ENCODE results near the gene GSTP1. TPM values are rescaled to one million over a fixed set of nuclear protein-coding genes. Genes with fewer than 3 reads are reported as not detected.
A peak's percentile ranks its signal among the peaks of the same experiment; 100 is the strongest.

The GSTP1 gene
- total RNA-seq, 4 donors from 2014 or later, result 410 to 885 (median 651) TPM

GRCh38 chr11:67632175-67632981 is 48.8 kb downstream of the GSTP1 start:
- Histone ChIP-seq H3K4me1 (peaks cover 0 to 5% of the 10 kb centered on the region in 2 donors), H3K36me3 (no peaks in the 10 kb centered on the region), H3K27me3 (no peaks in the 10 kb centered on the region), H3K9me3 (no peaks in the 10 kb centered on the region), H3K4me3 (no peak overlapping the region), H3K27ac (no peak overlapping the region)
- no peak for TF ChIP-seq CTCF (IDR thresholded peaks at IDR 0.05)
- TF ChIP-seq POLR2A (IDR thresholded peaks at IDR 0.05), result no peak
- intact Hi-C loops (cut with DNase I; ENCODE audit: low total_unique reads), result no loop called here
- peak in 1 of 2 donors; percentile 18 for DNase-seq

- H3K9me3 ChIP-seq, result no peaks in the 10 kb centered on the region
- H3K4me3 ChIP-seq, result no peak overlapping the region
- H3K27ac ChIP-seq, result no peak overlapping the region
- TF ChIP-seq CTCF (IDR thresholded peaks at IDR 0.05) (no peak), POLR2A (IDR thresholded peaks at IDR 0.05) (no peak)
- H3K36me3 ChIP-seq, result no peaks in the 10 kb centered on the region
- peak in 1 of 2 donors; percentile 13 for DNase-seq
- intact Hi-C loops (cut with DNase I; ENCODE audit: low total_unique reads), result no loop called here
- H3K4me1 ChIP-seq, result peaks cover 0 to 5% of the 10 kb centered on the region in 2 donors
- H3K27me3 ChIP-seq, result no peaks in the 10 kb centered on the region
Observed at GRCh38 chr11:67632982-67633755, 49.6 kb downstream of the GSTP1 start.

GRCh38 chr11:67633758-67634365 is 50.2 kb downstream of the GSTP1 start:
- H3K9me3 ChIP-seq, result no peaks in the 10 kb centered on the region
- no peaks in the 10 kb centered on the region for H3K36me3 ChIP-seq
- H3K27me3 ChIP-seq, result no peaks in the 10 kb centered on the region
- intact Hi-C loops (cut with DNase I; ENCODE audit: low total_unique reads), result no loop called here
- TF ChIP-seq CTCF (IDR thresholded peaks at IDR 0.05) (no peak), POLR2A (IDR thresholded peaks at IDR 0.05) (no peak)
- peaks cover 0 to 5% of the 10 kb centered on the region in 2 donors for H3K4me1 ChIP-seq
- H3K4me3 ChIP-seq, result no peak overlapping the region
- H3K27ac ChIP-seq, result no peak overlapping the region
- DNase-seq, result no peak

- no peak for DNase-seq
- no peak overlapping the region for H3K27ac ChIP-seq
Observed at GRCh38 chr11:67634366-67635230, 51.0 kb downstream of the GSTP1 start.

More at GRCh38 chr11:67634366-67635230, 51.0 kb downstream of the GSTP1 start:
- TF ChIP-seq POLR2A (IDR thresholded peaks at IDR 0.05) (no peak), CTCF (IDR thresholded peaks at IDR 0.05) (no peak)
- Histone ChIP-seq H3K27me3 (no peaks in the 10 kb centered on the region), H3K9me3 (no peaks in the 10 kb centered on the region), H3K36me3 (no peaks in the 10 kb centered on the region), H3K4me1 (peaks cover 0 to 5% of the 10 kb centered on the region in 2 donors), H3K4me3 (no peak overlapping the region)
- intact Hi-C loops (cut with DNase I; ENCODE audit: low total_unique reads), result no loop called here

All from uterus (tissue), 4 donors.